Suprapubic skin (tissue), 4 donors: ENCODE results near the gene CKAP2. TPM values are rescaled to one million over a fixed set of nuclear protein-coding genes. Genes with fewer than 3 reads are reported as not detected.

Source experiments
- DNase-seq, 2 donors: peaks; one replicate each; pipeline ENCODE4 v3.0.0-alpha.2; 2019; ENCODE audit warnings: low spot score in 2 of 2
- H3K27ac ChIP-seq: fragments of 200-600 bp; sonication (generic); one replicate; pipeline ENCODE4 v1.5.1; 2019
- H3K27me3 ChIP-seq: fragments of 200-600 bp; sonication (generic); one replicate; pipeline ENCODE4 v1.5.1; 2019
- H3K36me3 ChIP-seq: fragments of 200-600 bp; sonication (generic); one replicate; pipeline ENCODE4 v1.5.1; 2019
- H3K4me1 ChIP-seq: fragments of 200-600 bp; sonication (generic); one replicate; pipeline ENCODE4 v1.5.1; 2019
- H3K4me3 ChIP-seq: fragments of 200-600 bp; sonication (generic); one replicate; pipeline ENCODE4 v1.5.1; 2019; ENCODE audit warnings: mild to moderate bottlenecking
- H3K9me3 ChIP-seq: fragments of 200-600 bp; sonication (generic); one replicate; pipeline ENCODE4 v1.5.1; 2019
- EP300 ChIP-seq: sonication (generic); formaldehyde crosslinking; IDR thresholded peaks from one replicate; pipeline ENCODE4 v1.6.1; 2017; ENCODE audit warnings: antibody characterized with exemption
- POLR2A ChIP-seq, 2 donors: fragments of 450-650 bp; IDR thresholded peaks; one replicate each; pipeline ENCODE4 v1.6.1; 2017; ENCODE audit warnings: antibody characterized with exemption in 2 of 2, mild to moderate bottlenecking in 2 of 2, moderate library complexity in 2 of 2
- POLR2AphosphoS5 ChIP-seq, 3 donors: sonication (generic); formaldehyde crosslinking; IDR thresholded peaks; one replicate each; pipeline ENCODE4 v1.6.1; 2017; ENCODE audit warnings: antibody characterized with exemption in 3 of 3
- WGBS: methylation state at CpG from one replicate; pipeline ENCODE4 v1.1.5; 2018; 5-methylcytosine and 5-hydroxymethylcytosine counted together
- total RNA-seq, 4 donors: library from RNA; depleted of rRNA; stranded (reverse); fragments of >200 nt; gene quantifications; one replicate each; pipeline ENCODE4 v1.1.0, GENCODE V29; 2016
- TF ChIP-seq, protein P1 (sequence below), 2 donors: fragments of 200-600 bp in 1 of 2; fragments of 450-650 bp in 1 of 2; sonication (generic) in 1 of 2; IDR thresholded peaks; one replicate each; pipeline ENCODE4 v1.5.1; 2016 to 2019; ENCODE audit warnings: antibody characterized with exemption in 2 of 2, mild to moderate bottlenecking in 1 of 2, moderate library complexity in 1 of 2

CKAP2 gene
- total RNA-seq, 4 donors from 2014 or later: 16.0 to 33.8 (median 24.5) TPM

DNA sequence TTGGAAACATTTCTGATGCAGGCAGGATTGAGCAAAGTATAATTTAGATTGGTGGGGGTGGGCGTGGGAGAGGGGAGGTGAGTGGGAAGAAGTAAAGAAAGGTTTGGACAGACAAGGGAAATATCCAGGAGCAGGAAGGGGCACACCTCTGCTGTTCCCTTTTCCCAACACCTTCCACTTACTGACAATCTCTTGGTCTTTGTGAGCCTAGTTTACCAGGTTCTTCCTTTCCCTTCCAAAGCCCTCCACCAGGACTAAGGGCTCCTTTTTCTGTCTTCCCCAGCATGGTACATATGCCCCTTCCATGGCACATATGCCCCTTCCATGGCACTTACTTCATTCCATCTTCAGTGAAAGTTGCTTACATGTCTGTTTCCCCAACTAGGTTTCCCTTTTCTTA lies 43.1 kb upstream of the CKAP2 start:
- Histone ChIP-seq H3K4me3 (no peak overlapping the region), H3K27me3 (no peaks in the 10 kb centered on the region), H3K4me1 (peaks cover 21% of the 10 kb centered on the region), H3K27ac (no peak overlapping the region), H3K36me3 (peaks cover 35% of the 10 kb centered on the region), H3K9me3 (no peaks in the 10 kb centered on the region)
- no peak for TF ChIP-seq POLR2AphosphoS5 (IDR thresholded peaks at IDR 0.05)
- no peak for DNase-seq
- WGBS: 96% methylated on average over 1 of the region's 1 CpG

DNA sequence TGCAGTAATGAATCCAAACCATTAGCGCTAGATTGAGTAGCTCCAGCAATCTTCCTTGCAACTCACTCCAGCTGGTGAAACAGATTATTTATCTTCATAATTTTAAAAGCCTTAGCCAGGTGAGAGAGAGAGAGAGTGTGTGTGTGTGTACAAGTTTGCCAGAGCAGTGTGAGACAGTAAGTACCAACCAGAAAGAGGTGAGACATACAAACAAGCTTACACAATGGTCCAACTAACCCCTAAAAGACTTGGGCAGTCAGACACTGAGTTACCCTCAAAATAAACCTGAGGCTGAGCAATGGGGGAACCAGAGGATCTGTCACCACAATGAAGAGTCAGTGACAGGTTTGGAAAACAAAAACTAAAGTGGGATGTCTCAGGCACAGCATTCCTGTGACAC lies 41.2 kb upstream of the CKAP2 start:
- H3K36me3 ChIP-seq: peaks cover 46% of the 10 kb centered on the region
- 76% methylated on average over 1 of the region's 1 CpG for WGBS
- no peak for TF ChIP-seq POLR2A (IDR thresholded peaks at IDR 0.05)
- no peak for DNase-seq
- H3K4me1 ChIP-seq: peaks cover 21% of the 10 kb centered on the region
- H3K27me3 ChIP-seq: no peaks in the 10 kb centered on the region
- no peaks in the 10 kb centered on the region for H3K9me3 ChIP-seq
- peak overlapping the region; percentile 64 for H3K27ac ChIP-seq
- H3K4me3 ChIP-seq: no peak overlapping the region

DNA sequence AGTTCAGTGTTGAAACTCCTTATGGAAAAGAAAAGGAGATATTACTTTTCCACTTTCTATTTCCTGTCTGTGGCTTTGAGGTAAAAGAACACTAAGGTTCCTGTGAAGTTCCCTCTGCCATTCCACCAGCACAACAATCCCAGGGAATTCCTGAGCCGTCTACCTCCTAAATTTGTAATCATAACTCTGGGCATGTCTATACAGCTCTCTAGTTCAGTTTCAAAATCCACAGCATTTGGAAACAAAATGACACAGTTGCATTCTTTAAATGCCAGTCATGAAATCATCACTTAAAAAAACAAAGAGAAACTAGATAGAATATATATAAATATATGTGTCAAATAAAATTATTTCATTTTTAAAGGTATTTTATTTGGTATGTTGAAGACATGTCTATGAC lies 40.3 kb upstream of the CKAP2 start:
- H3K4me1 ChIP-seq: peaks cover 21% of the 10 kb centered on the region
- H3K27ac ChIP-seq: peak overlapping the region; percentile 64
- H3K36me3 ChIP-seq: peaks cover 44% of the 10 kb centered on the region
- H3K4me3 ChIP-seq: no peak overlapping the region
- no peak for DNase-seq
- 33% methylated on average over 1 of the region's 1 CpG for WGBS
- H3K9me3 ChIP-seq: no peaks in the 10 kb centered on the region
- H3K27me3 ChIP-seq: no peaks in the 10 kb centered on the region
- TF ChIP-seq POLR2AphosphoS5 (IDR thresholded peaks at IDR 0.05) (no peak), POLR2A (IDR thresholded peaks at IDR 0.05) (no peak), EP300 (no peak)
- TF ChIP-seq, protein P1, sequence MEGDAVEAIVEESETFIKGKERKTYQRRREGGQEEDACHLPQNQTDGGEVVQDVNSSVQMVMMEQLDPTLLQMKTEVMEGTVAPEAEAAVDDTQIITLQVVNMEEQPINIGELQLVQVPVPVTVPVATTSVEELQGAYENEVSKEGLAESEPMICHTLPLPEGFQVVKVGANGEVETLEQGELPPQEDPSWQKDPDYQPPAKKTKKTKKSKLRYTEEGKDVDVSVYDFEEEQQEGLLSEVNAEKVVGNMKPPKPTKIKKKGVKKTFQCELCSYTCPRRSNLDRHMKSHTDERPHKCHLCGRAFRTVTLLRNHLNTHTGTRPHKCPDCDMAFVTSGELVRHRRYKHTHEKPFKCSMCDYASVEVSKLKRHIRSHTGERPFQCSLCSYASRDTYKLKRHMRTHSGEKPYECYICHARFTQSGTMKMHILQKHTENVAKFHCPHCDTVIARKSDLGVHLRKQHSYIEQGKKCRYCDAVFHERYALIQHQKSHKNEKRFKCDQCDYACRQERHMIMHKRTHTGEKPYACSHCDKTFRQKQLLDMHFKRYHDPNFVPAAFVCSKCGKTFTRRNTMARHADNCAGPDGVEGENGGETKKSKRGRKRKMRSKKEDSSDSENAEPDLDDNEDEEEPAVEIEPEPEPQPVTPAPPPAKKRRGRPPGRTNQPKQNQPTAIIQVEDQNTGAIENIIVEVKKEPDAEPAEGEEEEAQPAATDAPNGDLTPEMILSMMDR (IDR thresholded peaks at IDR 0.05): no peak

DNA sequence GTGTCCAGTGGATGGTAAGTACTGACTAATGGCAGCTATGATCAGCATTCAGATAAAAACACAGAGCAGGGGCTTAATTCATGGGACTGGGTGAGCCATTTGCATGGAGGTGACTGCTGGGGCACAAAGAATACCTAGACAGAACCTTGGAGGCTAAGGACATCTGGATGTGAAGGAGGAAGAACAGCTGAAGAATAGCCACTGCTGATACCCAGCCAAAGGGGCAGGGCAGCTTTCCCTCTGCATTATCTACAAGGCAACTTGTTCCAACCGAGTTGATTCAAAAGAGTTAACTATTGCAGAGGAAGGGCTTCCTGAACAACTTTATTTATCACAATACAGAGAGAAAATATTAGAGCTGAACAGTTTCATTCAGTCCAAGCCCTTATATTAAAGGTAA lies 36.2 kb upstream of the CKAP2 start:
- Histone ChIP-seq H3K36me3 (peaks cover 74% of the 10 kb centered on the region), H3K9me3 (no peaks in the 10 kb centered on the region), H3K4me3 (no peak overlapping the region), H3K27me3 (no peaks in the 10 kb centered on the region), H3K4me1 (peaks cover 21% of the 10 kb centered on the region), H3K27ac (no peak overlapping the region)
- WGBS: 24% methylated on average over 1 of the region's 1 CpG
- no peak for TF ChIP-seq POLR2AphosphoS5 (IDR thresholded peaks at IDR 0.05)
- TF ChIP-seq, protein P1 (IDR thresholded peaks at IDR 0.05): no peak
- no peak for DNase-seq

DNA sequence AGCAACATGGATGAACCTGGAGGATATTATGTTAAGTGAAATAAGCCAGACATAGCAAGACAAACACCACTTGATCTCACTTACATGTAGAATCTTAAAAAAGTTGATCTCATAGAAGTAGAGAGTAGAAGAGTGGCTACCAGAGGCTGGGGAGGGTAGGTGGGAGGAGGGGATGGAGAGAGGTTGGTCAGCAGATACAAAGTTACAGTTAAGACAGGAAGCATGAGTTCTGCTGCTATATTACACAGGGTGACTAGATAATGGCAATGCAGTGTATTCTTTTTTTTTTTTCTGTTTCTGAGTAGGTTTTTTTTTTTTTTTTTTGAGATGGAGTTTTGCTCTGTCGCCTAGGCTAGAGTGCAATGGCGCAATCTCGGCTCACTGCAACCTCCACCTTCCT lies 34.1 kb upstream of the CKAP2 start:
- Histone ChIP-seq H3K4me1 (peaks cover 4% of the 10 kb centered on the region), H3K27ac (no peak overlapping the region), H3K4me3 (no peak overlapping the region), H3K27me3 (no peaks in the 10 kb centered on the region), H3K36me3 (peaks cover 81% of the 10 kb centered on the region), H3K9me3 (no peaks in the 10 kb centered on the region)
- WGBS: 84% methylated on average over 3 of the region's 3 CpGs
- no peak for TF ChIP-seq EP300
- TF ChIP-seq, protein P1 (IDR thresholded peaks at IDR 0.05): no peak
- no peak for TF ChIP-seq POLR2A (IDR thresholded peaks at IDR 0.05)
- TF ChIP-seq POLR2AphosphoS5 (IDR thresholded peaks at IDR 0.05): no peak
- no peak for DNase-seq

DNA sequence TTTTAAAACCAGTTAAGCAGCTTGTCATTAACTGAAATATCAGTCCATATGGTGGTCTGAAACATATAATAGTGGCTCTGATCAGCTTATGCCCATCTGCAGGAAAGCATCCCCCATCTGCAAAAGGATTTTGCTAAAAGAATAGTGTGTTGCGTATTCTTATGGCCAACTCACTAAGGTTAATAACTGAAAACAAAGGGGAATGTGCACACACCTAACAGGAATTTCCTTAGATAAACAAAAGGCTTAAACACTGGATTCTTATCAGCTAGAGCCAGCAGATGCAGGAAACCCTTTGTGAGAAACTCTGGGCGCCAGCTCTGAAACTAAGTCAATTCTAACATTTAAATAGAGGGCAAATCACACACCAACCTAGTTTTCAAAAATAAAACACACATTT lies 27.0 kb upstream of the CKAP2 start:
- TF ChIP-seq EP300: no peak
- TF ChIP-seq POLR2A (IDR thresholded peaks at IDR 0.05): no peak
- TF ChIP-seq, protein P1 (IDR thresholded peaks at IDR 0.05): no peak
- no peak for TF ChIP-seq POLR2AphosphoS5 (IDR thresholded peaks at IDR 0.05)
- Histone ChIP-seq H3K27ac (no peak overlapping the region), H3K36me3 (peaks cover 82% of the 10 kb centered on the region), H3K9me3 (no peaks in the 10 kb centered on the region), H3K27me3 (no peaks in the 10 kb centered on the region), H3K4me1 (no peaks in the 10 kb centered on the region), H3K4me3 (no peak overlapping the region)
- WGBS: 66% methylated on average over 2 of the region's 2 CpGs
- DNase-seq: no peak
